ENCODE measurements around the gene SEMA3D. TPM values are rescaled to one million over a fixed set of nuclear protein-coding genes. Genes with fewer than 3 reads are reported as not detected.

Gene SEMA3D
- total and polyA plus RNA-seq, 2 experiments from 2014 or later: 1.5 to 7.2 TPM

DNA sequence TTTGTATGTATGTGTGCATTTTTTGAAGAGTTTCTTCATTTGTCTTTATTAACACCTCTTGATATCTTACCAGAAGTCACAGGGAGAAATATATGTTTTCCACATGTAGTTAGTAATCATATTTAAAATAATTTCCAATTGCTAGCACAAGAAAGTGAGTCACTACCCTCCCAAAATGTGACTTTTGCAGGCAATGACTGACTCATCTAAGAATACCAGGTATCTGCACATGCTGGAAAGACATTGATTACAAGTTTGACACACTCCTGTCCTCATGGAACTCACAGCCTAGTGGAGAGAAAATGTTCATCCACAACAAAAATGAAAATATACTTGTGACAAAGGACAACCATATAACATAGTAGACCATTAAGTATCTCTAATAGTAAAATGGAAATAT lies 82.9 kb downstream of the SEMA3D start (continued):
- TF ChIP-seq STAT1 (IDR thresholded peaks at IDR 0.05; ENCODE audit: unreplicated experiment) (no peak), EZH2 (IDR thresholded peaks at IDR 0.05; ENCODE audit: low read depth, unreplicated experiment) (no peak), JUNB (IDR thresholded peaks at IDR 0.05; ENCODE audit: unreplicated experiment) (no peak), POLR2AphosphoS5 (IDR thresholded peaks at IDR 0.05; ENCODE audit: low read depth) (no peak), NANOG (IDR thresholded peaks at IDR 0.05; ENCODE audit: borderline replicate concordance) (no peak)
- TF ChIP-seq, protein P1, sequence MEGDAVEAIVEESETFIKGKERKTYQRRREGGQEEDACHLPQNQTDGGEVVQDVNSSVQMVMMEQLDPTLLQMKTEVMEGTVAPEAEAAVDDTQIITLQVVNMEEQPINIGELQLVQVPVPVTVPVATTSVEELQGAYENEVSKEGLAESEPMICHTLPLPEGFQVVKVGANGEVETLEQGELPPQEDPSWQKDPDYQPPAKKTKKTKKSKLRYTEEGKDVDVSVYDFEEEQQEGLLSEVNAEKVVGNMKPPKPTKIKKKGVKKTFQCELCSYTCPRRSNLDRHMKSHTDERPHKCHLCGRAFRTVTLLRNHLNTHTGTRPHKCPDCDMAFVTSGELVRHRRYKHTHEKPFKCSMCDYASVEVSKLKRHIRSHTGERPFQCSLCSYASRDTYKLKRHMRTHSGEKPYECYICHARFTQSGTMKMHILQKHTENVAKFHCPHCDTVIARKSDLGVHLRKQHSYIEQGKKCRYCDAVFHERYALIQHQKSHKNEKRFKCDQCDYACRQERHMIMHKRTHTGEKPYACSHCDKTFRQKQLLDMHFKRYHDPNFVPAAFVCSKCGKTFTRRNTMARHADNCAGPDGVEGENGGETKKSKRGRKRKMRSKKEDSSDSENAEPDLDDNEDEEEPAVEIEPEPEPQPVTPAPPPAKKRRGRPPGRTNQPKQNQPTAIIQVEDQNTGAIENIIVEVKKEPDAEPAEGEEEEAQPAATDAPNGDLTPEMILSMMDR (conservative IDR thresholded peaks at IDR 0.05; ENCODE audit: low read depth in 2 of 2): no peak

DNA sequence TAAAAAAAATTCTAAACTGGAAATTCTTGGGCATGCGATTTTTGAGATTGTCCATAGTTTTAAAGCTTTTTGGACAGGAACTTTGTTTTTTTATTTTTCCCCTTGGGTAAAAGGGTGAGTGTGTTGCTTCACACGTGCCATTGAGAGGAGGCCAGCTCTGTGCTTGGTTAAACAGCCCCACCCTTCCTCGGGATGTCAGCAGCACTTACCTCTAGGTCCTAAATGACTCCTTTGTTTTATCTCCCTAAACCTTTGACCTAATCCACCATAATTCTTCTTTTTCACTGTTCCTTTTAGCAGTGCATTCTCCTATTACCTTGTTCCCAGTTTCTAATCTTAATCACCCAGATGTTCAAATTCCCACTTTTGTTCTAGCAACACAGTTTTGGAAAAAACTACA lies 83.5 kb downstream of the SEMA3D start:
- Histone ChIP-seq H2AFZ (no peak overlapping the region), H3F3A (replicated peaks; ENCODE audit: low read depth) (no peaks in the 10 kb centered on the region), H3K4me1 (ENCODE audit: insufficient read depth) (no peaks in the 10 kb centered on the region), H3K36me3 (ENCODE audit: insufficient read depth) (no peaks in the 10 kb centered on the region), H3K4me2 (no peak overlapping the region), H3K4me3 (no peak overlapping the region), H3K27ac (ENCODE audit: low read depth) (no peak overlapping the region), H3K9me2 (ENCODE audit: insufficient read depth) (no peaks in the 10 kb centered on the region), H4K20me1 (replicated peaks; ENCODE audit: insufficient read depth) (no peaks in the 10 kb centered on the region), H3K27me3 (ENCODE audit: insufficient read depth) (no peaks in the 10 kb centered on the region), H3K79me2 (replicated peaks; ENCODE audit: insufficient read depth) (no peaks in the 10 kb centered on the region)
- no peaks in the 10 kb centered on the region for H3K9me3 Mint-ChIP-seq
- H3K27me3 Mint-ChIP-seq (ENCODE audit: insufficient read depth, low read depth, poor library complexity): peaks cover 1% of the 10 kb centered on the region
- H3K27ac Mint-ChIP-seq: peak overlapping the region; percentile 12; the same call in 1 of the 2 replicates
- H3K4me1 Mint-ChIP-seq: no peaks in the 10 kb centered on the region; the same call in 2 of the 3 replicates
- DNase-seq (ENCODE audit: low spot score): no peak
- H3K4me3 Mint-ChIP-seq: no peak overlapping the region
- H3K36me3 Mint-ChIP-seq (ENCODE audit: low read depth): no peaks in the 10 kb centered on the region
- ATAC-seq: no peak; the same call in 2 of the 3 replicates
- no peak for TF ChIP-seq NANOG (IDR thresholded peaks at IDR 0.05; ENCODE audit: borderline replicate concordance)
- TF ChIP-seq, protein P2, sequence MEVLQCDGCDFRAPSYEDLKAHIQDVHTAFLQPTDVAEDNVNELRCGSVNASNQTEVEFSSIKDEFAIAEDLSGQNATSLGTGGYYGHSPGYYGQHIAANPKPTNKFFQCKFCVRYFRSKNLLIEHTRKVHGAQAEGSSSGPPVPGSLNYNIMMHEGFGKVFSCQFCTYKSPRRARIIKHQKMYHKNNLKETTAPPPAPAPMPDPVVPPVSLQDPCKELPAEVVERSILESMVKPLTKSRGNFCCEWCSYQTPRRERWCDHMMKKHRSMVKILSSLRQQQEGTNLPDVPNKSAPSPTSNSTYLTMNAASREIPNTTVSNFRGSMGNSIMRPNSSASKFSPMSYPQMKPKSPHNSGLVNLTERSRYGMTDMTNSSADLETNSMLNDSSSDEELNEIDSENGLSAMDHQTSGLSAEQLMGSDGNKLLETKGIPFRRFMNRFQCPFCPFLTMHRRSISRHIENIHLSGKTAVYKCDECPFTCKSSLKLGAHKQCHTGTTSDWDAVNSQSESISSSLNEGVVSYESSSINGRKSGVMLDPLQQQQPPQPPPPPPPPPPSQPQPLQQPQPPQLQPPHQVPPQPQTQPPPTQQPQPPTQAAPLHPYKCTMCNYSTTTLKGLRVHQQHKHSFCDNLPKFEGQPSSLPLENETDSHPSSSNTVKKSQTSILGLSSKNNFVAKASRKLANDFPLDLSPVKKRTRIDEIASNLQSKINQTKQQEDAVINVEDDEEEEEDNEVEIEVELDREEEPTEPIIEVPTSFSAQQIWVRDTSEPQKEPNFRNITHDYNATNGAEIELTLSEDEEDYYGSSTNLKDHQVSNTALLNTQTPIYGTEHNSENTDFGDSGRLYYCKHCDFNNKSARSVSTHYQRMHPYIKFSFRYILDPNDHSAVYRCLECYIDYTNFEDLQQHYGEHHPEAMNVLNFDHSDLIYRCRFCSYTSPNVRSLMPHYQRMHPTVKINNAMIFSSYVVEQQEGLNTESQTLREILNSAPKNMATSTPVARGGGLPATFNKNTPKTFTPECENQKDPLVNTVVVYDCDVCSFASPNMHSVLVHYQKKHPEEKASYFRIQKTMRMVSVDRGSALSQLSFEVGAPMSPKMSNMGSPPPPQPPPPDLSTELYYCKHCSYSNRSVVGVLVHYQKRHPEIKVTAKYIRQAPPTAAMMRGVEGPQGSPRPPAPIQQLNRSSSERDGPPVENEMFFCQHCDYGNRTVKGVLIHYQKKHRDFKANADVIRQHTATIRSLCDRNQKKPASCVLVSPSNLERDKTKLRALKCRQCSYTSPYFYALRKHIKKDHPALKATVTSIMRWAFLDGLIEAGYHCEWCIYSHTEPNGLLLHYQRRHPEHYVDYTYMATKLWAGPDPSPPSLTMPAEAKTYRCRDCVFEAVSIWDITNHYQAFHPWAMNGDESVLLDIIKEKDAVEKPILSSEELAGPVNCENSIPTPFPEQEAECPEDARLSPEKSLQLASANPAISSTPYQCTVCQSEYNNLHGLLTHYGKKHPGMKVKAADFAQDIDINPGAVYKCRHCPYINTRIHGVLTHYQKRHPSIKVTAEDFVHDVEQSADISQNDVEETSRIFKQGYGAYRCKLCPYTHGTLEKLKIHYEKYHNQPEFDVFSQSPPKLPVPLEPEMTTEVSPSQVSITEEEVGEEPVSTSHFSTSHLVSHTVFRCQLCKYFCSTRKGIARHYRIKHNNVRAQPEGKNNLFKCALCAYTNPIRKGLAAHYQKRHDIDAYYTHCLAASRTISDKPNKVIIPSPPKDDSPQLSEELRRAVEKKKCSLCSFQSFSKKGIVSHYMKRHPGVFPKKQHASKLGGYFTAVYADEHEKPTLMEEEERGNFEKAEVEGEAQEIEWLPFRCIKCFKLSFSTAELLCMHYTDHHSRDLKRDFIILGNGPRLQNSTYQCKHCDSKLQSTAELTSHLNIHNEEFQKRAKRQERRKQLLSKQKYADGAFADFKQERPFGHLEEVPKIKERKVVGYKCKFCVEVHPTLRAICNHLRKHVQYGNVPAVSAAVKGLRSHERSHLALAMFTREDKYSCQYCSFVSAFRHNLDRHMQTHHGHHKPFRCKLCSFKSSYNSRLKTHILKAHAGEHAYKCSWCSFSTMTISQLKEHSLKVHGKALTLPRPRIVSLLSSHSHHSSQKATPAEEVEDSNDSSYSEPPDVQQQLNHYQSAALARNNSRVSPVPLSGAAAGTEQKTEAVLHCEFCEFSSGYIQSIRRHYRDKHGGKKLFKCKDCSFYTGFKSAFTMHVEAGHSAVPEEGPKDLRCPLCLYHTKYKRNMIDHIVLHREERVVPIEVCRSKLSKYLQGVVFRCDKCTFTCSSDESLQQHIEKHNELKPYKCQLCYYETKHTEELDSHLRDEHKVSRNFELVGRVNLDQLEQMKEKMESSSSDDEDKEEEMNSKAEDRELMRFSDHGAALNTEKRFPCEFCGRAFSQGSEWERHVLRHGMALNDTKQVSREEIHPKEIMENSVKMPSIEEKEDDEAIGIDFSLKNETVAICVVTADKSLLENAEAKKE (CRISPR knock-in tag; IDR thresholded peaks at IDR 0.05): no peak
- TF ChIP-seq, protein P1 (conservative IDR thresholded peaks at IDR 0.05; ENCODE audit: low read depth in 2 of 2): no peak
- TF ChIP-seq EZH2phosphoT487 (IDR thresholded peaks at IDR 0.05; ENCODE audit: unreplicated experiment): no peak
- TF ChIP-seq STAT1 (IDR thresholded peaks at IDR 0.05; ENCODE audit: unreplicated experiment): no peak
- TF ChIP-seq, protein P3, sequence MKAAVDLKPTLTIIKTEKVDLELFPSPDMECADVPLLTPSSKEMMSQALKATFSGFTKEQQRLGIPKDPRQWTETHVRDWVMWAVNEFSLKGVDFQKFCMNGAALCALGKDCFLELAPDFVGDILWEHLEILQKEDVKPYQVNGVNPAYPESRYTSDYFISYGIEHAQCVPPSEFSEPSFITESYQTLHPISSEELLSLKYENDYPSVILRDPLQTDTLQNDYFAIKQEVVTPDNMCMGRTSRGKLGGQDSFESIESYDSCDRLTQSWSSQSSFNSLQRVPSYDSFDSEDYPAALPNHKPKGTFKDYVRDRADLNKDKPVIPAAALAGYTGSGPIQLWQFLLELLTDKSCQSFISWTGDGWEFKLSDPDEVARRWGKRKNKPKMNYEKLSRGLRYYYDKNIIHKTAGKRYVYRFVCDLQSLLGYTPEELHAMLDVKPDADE (IDR thresholded peaks at IDR 0.05): no peak
- no peak for TF ChIP-seq ZNF114 (CRISPR knock-in tag; IDR thresholded peaks at IDR 0.05)
- TF ChIP-seq POLR2AphosphoS5 (IDR thresholded peaks at IDR 0.05; ENCODE audit: low read depth): no peak
- TF ChIP-seq EZH2 (IDR thresholded peaks at IDR 0.05; ENCODE audit: low read depth, unreplicated experiment): no peak

All from GM23338 (cell line).